GM18507 (cell line): ENCODE results near the gene INPP4B.

Source experiments
- DNase-seq: peaks from one replicate; pipeline ENCODE4 v3.0.0; 2011; ENCODE audit warnings: low read depth; ENCODE audit not compliant: insufficient read length; ENCODE audit errors: extremely low spot score
- FAIRE-seq: peaks from 2 replicates; lab custom pipeline; 2011; peaks lifted over from hg19 to GRCh38; lab: Jason Lieb, UNC

INPP4B gene

DNA sequence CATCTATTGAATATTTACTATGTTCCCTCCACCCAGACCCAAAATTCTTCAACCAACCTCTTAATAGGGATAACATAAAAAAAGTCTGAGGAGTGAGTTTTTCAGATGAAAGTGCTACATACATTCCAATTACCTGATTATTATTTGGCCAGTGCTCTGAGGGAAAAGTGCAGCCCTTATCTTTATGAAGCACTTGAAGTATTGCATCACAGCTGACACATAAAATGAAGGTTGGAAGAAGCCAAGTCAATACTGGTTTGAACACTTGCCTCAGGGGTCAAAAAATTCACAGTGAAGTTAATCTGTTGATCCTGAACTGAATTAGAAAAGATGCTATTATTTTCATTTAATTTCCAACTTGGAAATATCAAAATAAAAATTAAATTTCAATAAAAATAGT is 498.9 kb downstream of the INPP4B start:
- no peak for DNase-seq
- no peak for FAIRE-seq

DNA sequence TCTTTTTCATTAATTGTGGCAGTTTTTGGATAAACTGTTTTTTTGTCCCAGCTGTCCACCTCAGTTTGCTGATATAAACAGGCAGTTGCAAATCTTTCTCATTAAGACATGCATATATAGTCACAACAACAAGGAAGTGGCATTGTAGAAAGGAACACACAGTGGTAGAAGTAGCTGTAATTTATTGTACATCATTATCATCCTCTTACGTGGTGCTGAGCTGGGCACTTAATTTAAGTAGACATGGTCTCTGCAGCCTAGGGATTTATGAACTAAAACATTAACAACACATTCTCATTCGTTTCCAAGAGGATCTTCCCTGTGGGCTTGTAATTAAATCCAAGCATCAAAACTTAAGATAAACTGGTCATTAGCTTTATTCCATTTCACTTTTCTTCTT is 500.2 kb downstream of the INPP4B start:
- FAIRE-seq, result no peak
- no peak for DNase-seq

DNA sequence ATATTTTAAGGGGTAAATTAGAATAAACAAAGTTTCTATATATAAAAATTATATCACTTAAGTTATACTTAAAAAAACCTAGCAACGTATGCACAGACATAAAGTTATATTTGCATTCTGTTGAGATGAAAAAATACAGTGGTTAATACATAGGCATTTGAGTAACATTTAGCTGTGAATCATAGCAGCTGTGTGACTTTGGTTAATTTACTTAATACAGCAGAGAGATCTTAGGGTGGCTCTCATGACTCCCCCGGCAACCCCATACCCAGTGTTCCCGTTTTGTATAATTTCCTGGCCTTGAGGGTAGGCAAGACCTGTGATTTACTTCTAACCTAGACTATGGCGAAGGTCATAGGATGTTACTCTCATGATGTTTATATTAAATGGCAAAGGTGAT is 504.8 kb downstream of the INPP4B start:
- DNase-seq (no peak), FAIRE-seq (no peak)

DNA sequence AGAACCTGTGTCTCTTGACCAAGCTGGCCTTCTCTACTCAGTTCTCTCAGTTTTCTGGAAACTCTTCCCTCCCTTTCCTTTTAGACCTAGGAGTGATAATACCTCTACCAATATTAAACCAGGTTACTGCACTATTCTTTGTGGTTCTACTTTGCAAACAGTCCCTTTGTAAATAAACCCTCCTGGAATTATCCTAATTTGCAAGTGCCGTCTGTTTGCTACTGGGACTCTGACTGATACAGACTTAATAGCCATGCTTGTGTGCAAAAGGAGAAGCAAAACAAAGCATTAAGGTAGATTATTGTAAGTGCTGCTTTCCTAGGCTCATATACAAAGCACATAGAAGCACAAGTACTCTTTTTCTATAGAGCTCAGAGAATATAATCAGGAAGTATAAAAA is 507.0 kb downstream of the INPP4B start:
- FAIRE-seq, result no peak

DNA sequence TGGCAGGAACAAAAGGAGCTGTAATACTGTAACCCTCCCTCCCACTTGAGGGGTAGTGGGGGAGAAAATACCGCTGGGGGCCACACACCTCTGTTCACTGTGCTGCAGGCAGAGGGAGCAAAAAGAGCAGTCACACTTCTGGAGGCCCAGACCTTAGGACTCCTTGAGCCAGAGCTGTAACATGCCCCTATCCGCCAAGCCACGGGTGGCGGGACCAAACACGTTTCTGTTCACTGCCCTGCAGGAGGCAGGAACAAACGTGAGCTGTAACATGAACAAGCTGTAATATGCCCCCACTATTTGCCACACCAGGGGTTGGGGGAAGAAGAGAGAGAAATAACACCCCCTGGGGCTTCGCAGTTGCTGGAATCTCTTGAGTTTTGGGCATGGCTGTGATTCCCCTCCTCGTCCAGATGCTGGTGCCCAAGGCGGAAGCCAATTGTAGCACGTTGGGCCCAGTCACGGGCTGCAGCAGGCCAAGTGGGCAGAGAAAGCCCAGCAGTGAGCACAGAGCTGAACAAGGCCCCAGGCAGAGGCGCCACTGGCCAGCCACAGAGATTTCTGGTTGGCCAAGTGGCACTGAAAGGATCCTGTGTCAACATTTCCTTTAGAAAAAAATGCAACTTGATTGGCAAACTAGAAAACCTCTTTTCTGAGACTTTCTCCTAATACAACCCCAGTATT is 509.7 kb downstream of the INPP4B start:
- FAIRE-seq (no peak), DNase-seq (no peak)

More for the DNA sequence above, 507.0 kb downstream of the INPP4B start:
- no peak for DNase-seq

DNA sequence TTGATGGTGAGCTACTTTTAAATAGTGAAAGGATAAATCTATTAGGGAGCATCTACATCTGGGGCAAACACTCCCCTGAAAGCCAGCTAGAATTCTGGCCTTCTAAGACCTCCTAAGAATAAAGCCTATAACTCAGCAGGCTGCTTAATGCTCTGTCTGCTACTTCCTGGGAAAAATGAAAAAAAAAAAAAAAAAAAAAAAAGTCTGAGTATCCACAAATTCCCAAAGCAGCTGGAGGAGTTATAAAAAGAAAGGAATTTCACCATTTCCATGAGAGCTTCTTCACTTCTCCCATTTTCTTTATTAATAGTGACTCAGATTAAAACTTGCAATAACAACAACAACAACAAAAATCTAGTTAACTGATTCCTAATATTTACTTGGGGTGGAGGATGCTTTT is 511.2 kb downstream of the INPP4B start:
- no peak for DNase-seq
- FAIRE-seq, result no peak

DNA sequence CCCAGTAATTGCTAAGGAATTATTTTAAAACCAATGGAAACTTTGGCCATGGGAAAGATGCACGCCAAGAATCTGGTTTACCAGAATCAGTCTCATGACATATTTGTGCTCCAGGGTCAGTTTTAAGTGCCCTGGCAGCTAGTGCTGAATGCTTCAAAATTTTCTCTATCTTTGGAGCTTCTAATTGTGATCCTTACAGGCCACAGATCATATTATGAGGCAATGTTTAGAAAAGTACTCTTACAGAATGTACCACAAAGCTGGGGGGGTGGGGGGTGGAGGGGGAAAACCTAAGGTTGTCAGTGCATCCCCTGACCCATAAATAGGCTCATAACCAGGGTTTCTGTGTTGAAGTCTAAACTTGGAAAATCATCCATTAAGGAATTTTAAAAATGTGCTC is 514.5 kb downstream of the INPP4B start:
- no peak for FAIRE-seq
- no peak for DNase-seq

DNA sequence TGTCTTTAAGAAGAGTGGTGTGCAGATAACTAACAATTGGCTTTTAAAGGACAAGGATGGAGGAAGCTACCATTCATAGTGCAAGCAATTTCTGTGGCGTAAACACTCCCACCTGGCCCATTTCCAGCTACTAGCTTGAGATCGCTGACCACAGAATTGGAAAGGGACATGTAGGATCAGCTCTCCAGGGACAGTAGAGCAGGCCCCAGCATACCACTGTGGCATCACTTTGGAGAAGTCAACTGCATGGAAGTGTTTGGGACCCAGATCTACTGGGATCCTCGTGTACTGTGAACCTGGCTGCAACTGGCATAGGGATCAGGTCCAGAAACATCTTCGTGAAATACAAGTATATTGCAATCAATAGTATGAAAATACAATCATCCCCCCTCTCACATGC is 515.0 kb downstream of the INPP4B start:
- no peak for DNase-seq

DNA sequence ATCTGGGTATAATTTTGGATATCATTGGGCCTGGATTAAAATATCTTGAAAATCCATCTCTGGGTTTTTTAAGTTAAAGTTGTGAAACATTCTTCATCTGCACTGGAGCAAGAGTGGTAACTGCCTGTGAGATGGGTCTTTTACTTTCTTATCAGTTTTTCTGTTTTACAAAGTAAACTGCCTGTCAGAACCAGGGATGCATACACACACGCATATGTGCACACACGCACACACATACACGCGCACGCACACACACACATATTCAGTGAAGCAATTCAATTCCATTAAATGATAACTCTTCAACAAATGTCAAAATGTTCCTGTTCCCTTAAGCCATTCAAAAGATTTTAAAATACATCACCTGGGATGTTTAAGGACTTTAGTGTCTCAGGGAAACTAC is 515.8 kb downstream of the INPP4B start:
- DNase-seq (no peak), FAIRE-seq (no peak)

More for the DNA sequence above, 515.0 kb downstream of the INPP4B start:
- FAIRE-seq, result no peak

DNA sequence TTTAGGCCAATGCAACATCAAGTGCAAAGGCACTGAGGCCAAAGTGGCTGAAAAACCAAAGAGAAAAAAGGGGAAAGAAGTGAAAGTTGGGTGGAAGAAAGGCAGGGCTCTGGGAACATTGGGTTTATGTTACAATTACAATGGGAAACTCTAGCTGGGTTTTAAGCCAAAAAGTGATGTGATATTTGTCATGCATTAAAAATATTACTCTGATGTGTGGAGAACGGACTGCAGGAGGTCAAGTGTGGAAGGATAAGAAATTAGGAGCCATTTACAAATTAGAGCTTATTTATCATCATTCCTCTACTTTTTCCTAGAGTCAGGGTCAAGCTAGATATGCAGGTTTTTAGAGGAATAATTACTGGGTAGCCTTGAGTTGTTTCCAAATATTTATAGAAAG is 516.8 kb downstream of the INPP4B start:
- no peak for DNase-seq
- FAIRE-seq, result no peak

DNA sequence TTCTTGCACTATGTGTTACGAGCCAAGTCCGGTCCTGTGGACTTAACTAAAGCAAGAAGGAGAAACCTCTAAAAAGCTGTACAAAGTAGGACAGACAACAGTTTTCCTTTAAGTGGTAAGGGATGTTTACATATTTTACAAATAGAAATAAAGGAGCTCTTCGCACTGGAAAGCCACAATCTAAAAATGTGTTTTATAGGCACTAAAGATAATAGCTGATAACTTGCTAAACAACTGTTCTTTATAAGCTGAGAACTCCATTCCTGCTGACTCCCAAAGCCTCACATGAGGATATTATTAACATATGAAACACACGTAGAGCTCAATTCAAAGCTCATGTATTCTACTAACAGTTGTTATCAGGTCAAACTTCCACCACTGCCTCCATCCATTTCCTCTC is 519.9 kb downstream of the INPP4B start:
- no peak for FAIRE-seq

DNA sequence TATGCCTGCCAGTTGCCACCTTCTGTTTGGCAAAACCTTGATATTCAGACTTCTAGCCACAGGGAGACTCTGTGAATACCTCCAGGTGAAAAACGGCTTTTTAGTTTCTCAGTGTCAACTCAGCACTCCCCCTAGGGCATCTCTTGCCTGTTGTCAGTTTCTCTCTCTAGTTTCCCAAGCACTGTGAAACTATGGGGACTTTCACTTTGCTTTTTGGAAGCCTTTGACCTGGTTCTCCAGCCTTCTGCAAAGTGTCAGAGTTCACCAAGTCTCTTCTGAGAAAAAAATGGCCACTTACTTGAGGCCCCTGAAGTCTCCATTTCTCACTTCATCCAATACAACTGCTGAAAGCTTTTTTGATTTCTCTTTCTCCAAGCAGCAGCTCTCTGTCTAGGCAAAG is 521.5 kb downstream of the INPP4B start:
- FAIRE-seq (no peak), DNase-seq (no peak)

More for the DNA sequence above, 519.9 kb downstream of the INPP4B start:
- no peak for DNase-seq

DNA sequence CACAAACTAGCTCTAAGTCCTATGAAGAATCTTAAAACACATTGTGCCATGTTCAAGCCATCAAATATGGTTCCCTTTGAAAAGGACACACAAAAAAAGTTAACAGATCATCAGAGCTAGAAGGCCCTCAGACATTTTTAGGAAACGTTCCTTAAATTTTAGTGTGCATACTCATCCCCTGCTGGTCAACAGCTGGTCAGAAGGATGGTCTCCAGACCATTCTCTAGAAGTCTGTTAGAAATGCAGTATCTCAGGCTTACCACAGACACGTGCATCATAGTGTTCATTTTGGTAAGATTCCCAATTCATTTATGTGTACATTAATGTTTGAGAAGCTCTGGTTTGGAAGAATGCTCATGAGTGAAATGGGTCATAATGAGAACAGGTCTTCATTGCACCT is 523.1 kb downstream of the INPP4B start:
- no peak for FAIRE-seq
- no peak for DNase-seq

DNA sequence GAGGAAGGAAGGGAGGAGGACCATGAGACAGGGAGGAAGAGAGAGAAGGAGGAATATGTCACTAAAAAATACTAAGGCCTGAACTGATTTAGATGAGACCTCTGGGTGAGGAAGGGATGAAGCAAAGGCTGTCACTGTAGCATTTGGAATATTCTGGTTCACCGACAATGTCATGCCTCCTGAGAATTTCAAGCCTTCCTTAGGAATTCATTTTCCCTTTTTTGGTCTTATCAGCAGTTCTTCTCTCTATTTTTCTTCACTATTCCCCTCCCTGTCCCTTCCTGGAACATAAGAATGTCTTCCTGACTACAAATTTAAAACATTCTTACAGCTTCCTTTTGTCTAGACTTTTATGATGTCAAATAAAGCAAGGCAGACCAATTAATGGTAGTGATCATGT is 527.8 kb downstream of the INPP4B start:
- DNase-seq, result no peak
- no peak for FAIRE-seq

DNA sequence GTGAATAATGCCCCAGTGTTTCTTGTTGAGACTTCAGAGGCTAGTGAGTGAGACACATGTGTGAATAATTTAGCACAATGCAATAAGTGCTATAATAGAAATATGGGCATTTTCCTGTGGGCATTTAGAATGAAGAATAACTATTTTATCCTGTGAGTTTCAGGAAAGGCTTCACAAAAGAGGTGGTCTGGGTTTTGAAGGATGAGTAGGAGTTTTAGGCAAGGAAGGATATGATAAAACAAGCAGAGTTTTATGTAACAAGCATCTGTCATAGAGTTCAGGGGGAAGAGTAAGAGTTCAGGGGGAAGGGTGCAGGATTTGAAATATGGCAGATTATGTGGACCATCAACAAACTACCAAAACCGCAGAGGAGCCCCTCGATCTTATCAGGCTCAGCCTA is 529.2 kb downstream of the INPP4B start:
- DNase-seq (no peak), FAIRE-seq (no peak)

DNA sequence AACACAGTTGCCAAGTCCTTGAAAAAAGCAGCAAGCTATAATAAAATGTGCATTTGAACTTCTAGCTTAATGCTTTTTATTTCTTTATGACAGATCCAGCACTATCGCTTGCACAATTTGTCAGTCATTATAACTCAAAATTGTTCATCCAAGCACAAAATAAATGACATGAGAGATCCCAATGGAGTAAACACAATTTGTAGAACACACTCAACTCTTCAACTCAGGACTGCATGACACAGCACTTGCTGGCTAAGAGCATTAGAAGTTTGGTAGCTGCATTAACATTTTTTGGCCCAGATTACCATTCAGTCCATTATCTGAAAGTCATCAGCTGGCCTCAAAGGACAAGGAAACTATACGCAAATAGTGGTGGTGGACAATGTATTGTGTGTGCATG is 530.1 kb downstream of the INPP4B start:
- no peak for DNase-seq
- no peak for FAIRE-seq

DNA sequence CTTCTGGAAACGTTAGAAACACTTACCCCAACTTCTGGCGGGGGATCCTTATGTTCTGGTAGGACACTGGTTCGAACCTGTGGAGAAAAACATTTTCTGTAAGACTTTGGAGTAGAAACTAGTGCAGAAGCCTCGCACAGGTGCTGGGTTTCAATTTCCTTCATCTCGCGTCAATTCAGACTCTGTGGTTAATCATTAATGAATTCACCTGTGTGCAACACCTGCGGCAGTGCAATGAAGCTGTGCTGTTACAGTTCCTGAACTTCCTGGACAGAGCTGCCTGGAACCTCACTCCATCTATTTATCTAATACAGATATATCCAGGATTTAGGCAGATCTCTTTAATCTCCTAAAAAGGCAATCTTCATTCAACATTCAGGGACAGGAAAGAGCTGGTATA is 531.4 kb downstream of the INPP4B start:
- DNase-seq, result no peak
- FAIRE-seq, result no peak

DNA sequence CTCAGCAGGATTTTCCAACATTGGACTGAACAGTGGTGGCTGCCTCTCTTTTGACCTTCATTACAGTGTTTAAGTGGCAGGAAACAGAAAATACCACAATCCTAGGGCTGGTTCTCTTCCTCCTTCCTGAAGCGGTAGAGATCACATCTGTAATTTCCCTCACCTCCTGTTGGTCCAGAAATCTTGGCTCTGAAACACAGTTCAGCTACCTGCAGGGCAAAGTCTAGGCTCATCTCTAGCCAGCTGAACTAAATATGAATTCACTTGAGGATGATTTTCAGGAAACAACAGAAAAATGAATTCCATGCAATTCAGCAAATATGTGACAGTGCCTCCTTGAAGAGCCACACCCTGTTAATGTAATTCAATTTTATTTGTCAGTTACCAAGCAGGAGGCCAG is 531.9 kb downstream of the INPP4B start:
- DNase-seq (no peak), FAIRE-seq (no peak)

DNA sequence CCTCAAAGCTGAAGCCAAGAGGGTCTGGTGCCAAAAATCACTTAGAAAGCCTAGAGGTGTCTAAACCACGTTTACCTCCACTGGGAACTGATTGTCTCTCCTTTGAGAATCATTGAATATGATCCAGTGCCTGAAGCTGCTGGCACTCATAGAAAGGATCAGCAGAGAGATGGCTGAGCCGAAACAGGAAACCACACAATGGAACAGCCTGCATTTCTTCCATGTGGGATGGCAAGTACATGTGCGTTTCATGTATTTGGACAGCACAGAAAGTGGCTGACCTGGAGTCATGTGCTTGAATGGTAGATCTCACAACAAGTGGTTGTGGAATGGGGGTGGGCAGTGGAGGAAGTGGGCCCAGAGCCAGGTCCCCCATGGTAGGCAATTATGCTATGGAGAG is 533.7 kb downstream of the INPP4B start:
- FAIRE-seq (no peak), DNase-seq (no peak)

DNA sequence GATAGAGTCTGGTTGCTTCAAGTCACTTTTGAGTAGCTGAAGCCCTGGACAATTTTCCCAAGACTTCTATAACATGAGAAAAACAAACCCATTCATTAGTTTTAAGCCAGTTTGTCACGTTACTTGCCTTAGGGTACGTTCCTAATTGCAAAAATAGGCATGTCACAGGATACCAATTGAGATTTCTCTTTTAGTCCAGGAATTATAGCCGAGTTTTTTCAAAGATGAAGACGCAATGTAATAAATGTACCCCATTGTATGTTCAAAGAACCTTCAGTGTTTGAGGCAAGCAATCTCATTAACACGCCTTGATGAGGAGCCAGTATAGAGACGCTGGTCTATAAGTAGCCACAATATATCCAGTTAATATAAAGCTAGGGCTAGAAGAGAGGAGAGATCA is 534.2 kb downstream of the INPP4B start:
- no peak for FAIRE-seq

DNA sequence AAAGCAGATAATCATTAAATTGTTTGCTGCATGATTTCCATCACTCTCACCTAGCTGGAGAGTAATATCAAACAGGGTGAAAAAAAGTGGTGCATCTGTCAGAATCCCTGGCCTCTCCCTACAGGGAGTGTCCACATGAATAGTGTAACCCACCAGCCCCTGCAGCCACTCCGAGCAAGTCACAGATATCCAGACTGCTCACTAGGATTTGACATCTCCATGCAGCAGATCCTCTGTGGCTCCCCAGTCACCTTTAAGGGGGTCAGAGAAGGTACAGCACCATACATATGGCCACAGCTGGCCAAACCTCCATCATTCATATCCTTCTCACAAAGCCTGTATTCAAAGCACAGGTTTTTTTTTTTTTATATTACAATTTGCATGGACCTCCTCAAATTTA is 536.3 kb downstream of the INPP4B start:
- FAIRE-seq, result no peak
- no peak for DNase-seq

More for the DNA sequence above, 534.2 kb downstream of the INPP4B start:
- DNase-seq, result no peak

DNA sequence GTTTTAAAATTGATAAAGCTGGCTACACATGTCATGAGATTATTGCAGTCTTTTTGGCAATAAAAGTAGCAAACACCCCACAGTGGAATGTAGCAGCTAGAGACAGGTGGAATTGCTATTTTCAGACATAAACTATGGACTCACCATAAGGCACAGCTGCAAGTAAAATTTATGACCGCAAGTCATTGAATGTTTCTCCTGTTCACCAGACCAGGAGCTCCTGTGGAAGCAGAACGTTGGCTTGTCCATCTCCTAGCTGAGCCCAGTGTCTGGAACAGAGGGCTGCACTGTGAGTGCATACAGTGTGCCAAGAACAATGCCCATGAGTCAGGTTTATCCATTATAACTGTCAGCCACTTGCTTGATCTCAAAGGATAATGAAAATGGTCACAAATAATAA is 538.2 kb downstream of the INPP4B start:
- no peak for DNase-seq
- no peak for FAIRE-seq
